Neutrophil (primary cell): ENCODE data around the gene RASSF3.
A peak's percentile ranks its signal among the peaks of the same experiment; 100 is the strongest.

ENCODE experiments used
- H3K27ac ChIP-seq: fragments of 200-600 bp; sonication (generic); 2 replicates; pipeline ENCODE4 v1.5.1; 2016; ENCODE audit warnings: mild to moderate bottlenecking, moderate library complexity
- H3K27me3 ChIP-seq: fragments of 200-600 bp; sonication (generic); 2 replicates; pipeline ENCODE4 v1.6.0; 2016; ENCODE audit warnings: mild to moderate bottlenecking
- H3K36me3 ChIP-seq: fragments of 200-600 bp; sonication (generic); 2 replicates; pipeline ENCODE4 v1.5.1; 2017
- H3K4me1 ChIP-seq, 2 experiments: fragments of 200-600 bp in 1 of 2; sonication (generic) in 1 of 2; 1 replicate in 1 of 2; 2 replicates in 1 of 2; pipeline versions ENCODE4 v1.5.1 to v1.6.1; 2013 to 2016; ENCODE audit warnings: low read depth in 1 of 2, low read length in 1 of 2, mild to moderate bottlenecking in 1 of 2, moderate library complexity in 1 of 2; ENCODE audit not compliant: control insufficient read depth in 1 of 2, insufficient read depth in 1 of 2
- H3K4me3 ChIP-seq, 2 experiments: fragments of 200-600 bp in 1 of 2; sonication (generic) in 1 of 2; 1 replicate in 1 of 2; 2 replicates in 1 of 2; pipeline ENCODE4 v1.5.1; 2013 to 2016; ENCODE audit warnings: low read depth in 1 of 2, low read length in 1 of 2, mild to moderate bottlenecking in 1 of 2, moderate library complexity in 1 of 2
- H3K9me3 ChIP-seq: fragments of 200-600 bp; sonication (generic); 2 replicates; pipeline ENCODE4 v1.5.1; 2016
- TF ChIP-seq, protein P1 (sequence below): fragments of 200-600 bp; sonication (generic); IDR thresholded peaks from 2 replicates; pipeline ENCODE4 v1.5.1; 2016; ENCODE audit warnings: antibody characterized with exemption

Gene RASSF3

DNA sequence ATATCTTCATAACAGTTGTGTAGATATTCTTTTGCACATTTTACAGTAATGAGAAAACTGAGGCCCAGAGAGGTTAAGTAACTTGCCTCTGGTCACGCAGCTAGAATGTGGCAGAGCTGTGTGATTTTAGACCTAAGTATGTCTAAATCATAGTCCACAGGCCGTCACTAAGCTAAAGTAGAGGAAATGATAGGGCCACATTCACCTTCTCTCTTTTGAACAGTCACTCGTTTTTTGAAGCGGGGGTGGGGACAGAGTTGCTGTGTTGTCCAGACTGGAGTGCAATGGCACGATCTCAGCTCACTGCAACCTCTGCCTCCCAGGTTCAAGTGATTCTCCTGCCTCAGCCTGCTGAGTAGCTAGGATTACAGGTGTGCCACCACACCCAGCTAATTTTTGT lies 68.5 kb downstream of the RASSF3 start:
- Histone ChIP-seq H3K4me3 (peak overlapping the region in 1 of 2 experiments; percentile 31), H3K36me3 (peaks cover 4% of the 10 kb centered on the region), H3K27ac (peak overlapping the region; percentile 94), H3K9me3 (no peaks in the 10 kb centered on the region), H3K27me3 (no peaks in the 10 kb centered on the region), H3K4me1 (peaks cover 97 to 98% of the 10 kb centered on the region in 2 experiments)
- TF ChIP-seq, protein P1, sequence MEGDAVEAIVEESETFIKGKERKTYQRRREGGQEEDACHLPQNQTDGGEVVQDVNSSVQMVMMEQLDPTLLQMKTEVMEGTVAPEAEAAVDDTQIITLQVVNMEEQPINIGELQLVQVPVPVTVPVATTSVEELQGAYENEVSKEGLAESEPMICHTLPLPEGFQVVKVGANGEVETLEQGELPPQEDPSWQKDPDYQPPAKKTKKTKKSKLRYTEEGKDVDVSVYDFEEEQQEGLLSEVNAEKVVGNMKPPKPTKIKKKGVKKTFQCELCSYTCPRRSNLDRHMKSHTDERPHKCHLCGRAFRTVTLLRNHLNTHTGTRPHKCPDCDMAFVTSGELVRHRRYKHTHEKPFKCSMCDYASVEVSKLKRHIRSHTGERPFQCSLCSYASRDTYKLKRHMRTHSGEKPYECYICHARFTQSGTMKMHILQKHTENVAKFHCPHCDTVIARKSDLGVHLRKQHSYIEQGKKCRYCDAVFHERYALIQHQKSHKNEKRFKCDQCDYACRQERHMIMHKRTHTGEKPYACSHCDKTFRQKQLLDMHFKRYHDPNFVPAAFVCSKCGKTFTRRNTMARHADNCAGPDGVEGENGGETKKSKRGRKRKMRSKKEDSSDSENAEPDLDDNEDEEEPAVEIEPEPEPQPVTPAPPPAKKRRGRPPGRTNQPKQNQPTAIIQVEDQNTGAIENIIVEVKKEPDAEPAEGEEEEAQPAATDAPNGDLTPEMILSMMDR, result no peak

DNA sequence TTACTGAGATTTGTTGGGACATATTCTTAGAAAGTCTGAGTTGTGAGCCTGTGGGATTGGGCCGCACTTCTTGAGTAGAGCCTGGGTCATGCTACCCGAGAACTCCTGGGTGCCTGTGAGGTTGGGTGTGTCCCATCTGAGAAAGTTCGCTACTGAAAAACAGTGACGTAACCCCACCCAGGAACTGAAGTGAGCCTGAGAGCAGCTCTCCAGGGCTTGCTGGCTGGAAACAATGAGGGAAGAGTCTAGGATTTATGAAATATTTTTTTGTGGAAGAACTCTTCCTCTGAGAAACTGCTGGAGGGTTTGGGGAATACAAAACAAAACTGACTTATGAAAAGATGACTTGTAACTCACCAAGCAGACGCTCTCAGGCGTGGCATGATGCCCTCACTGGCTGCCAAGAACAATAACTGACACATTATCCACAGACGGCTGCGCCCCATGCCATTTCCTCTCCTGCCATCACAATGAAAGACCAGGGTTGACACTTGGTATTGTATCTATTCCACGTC lies 69.2 kb downstream of the RASSF3 start:
- H3K27ac ChIP-seq, result peak overlapping the region; percentile 94
- H3K36me3 ChIP-seq, result peaks cover under 1% of the 10 kb centered on the region
- peaks cover 97 to 98% of the 10 kb centered on the region in 2 experiments for H3K4me1 ChIP-seq
- TF ChIP-seq, protein P1, result no peak
- no peaks in the 10 kb centered on the region for H3K27me3 ChIP-seq
- no peaks in the 10 kb centered on the region for H3K9me3 ChIP-seq
- H3K4me3 ChIP-seq, result peak overlapping the region in 1 of 2 experiments; percentile 31

DNA sequence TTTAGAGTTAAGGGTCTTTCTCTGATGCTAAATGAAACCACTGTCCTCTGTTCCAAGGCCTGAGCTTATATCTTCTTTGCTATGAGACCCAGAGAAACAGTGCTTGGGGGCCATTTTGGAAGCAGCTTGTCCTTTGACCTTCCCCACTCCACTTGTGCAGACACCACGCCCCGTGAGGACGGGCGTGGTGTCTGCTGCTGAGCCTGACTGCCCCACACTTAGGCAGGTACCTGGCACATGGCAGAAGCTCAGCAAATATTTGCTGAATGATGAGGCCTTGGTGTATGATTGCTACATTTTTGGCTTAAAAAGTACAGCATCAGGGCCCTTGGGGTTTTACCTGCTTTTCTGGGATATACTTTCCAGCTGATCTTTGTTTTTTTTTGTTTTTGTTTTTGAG lies 69.9 kb downstream of the RASSF3 start:
- H3K4me1 ChIP-seq, result peaks cover 97 to 99% of the 10 kb centered on the region in 2 experiments
- H3K36me3 ChIP-seq, result peaks cover 8% of the 10 kb centered on the region
- H3K27me3 ChIP-seq, result no peaks in the 10 kb centered on the region
- H3K27ac ChIP-seq, result peak overlapping the region; percentile 94
- H3K9me3 ChIP-seq, result no peaks in the 10 kb centered on the region
- TF ChIP-seq, protein P1, result no peak
- H3K4me3 ChIP-seq, result no peak overlapping the region

DNA sequence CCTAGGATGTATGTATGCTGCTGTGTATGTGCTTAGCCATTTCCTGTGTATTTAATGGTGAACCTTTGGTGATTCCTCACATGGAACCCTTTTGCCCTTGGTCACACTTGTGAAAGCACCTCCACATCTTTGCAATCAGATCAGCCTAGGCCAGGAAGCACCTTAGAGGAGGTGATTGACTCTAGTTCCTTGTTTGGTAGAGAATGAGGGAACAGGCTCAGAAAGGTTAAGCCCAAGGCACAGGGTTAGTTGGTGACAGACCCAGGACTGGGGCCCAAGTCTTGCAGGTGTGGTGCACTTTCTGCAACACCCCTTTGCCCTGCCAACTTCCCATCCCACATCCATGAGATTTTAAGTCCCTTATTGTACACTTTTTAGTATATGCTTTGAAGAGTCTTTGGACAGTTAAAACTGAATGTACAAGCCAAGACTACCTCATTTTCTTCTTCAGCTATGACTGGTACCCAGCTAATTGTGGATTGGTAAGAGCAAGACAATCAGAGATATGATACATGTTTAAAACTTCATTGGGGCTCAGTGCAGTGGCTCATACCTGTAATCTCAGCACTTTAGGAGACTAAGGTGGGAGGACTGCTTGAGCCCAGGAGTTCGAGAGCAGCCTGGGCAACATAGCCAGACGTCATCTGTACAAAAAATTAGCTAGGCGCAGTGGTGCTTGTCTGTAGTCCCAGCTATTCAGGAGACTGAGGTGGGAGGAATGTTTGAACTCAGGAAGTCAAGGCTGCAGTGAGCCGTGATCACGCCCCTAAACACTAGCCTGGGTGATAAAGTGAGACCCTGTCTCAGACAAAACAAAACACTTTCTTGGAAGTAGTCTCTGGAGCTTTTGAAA lies 71.1 kb downstream of the RASSF3 start:
- TF ChIP-seq, protein P1, result no peak
- no peaks in the 10 kb centered on the region for H3K27me3 ChIP-seq
- peaks cover 95 to 96% of the 10 kb centered on the region in 2 experiments for H3K4me1 ChIP-seq
- peak overlapping the region; percentile 94 for H3K27ac ChIP-seq
- H3K9me3 ChIP-seq, result no peaks in the 10 kb centered on the region
- H3K4me3 ChIP-seq, result peak overlapping the region in 1 of 2 experiments; percentile 9
- peaks cover 19% of the 10 kb centered on the region for H3K36me3 ChIP-seq

DNA sequence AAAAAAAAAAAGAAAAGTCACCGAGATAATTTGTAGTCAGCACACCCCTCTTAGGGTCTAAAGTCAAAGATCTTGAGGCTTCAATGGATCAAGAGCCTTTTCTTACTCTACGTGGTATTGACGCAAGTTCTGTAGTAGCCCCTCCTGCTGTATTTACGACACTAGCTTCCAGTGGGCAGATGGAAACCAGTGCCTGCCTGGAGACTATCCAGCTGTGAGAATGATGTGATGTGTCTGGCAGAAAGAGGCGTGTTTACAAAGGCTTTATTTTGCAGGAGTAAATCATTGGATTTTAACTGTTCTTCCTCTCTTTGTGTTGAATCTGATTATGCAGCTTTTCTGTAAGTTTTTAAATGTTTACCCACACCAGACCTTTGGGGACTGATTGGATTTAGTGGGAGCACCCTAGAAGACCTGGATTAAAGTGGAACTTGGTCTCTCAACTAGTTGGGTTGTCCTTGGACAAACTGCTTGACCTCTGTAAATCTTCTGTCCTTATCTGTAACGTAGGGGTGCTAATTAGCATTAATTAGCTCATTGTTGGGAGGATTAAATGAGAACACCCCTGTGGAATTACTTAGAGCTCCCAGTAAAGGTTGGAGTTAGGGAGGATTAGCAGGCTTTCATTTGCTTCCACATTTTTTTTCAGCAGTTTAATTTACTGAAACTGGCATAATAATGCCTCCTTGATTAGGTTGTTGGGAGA lies 72.4 kb downstream of the RASSF3 start:
- H3K36me3 ChIP-seq, result peaks cover 32% of the 10 kb centered on the region
- TF ChIP-seq, protein P1, result no peak
- H3K27me3 ChIP-seq, result no peaks in the 10 kb centered on the region
- H3K4me3 ChIP-seq, result peak overlapping the region in 1 of 2 experiments; percentile 43
- H3K27ac ChIP-seq, result peak overlapping the region; percentile 94
- H3K9me3 ChIP-seq, result no peaks in the 10 kb centered on the region
- H3K4me1 ChIP-seq, result peaks cover 89 to 91% of the 10 kb centered on the region in 2 experiments
